GM12891 (cell line): ENCODE results near the gene IGLL5.

Source experiments
- PAX5 ChIP-seq: IDR thresholded peaks from 2 replicates; pipeline ENCODE4 v1.6.1; 2011; ENCODE audit warnings: low read length, moderate library complexity, mild to moderate bottlenecking; ENCODE audit not compliant: insufficient read depth, severe bottlenecking
- POLR2A ChIP-seq: IDR thresholded peaks from 2 replicates; pipeline ENCODE4 v1.6.1; 2011; ENCODE audit warnings: low read depth, low read length, control low read depth
- POLR2AphosphoS5 ChIP-seq: IDR thresholded peaks from 2 replicates; pipeline ENCODE4 v1.6.1; 2011; ENCODE audit warnings: low read depth, low read length, control low read depth
- POU2F2 ChIP-seq: IDR thresholded peaks from 2 replicates; pipeline ENCODE4 v1.6.1; 2011; ENCODE audit warnings: low read depth, mild to moderate bottlenecking, control low read depth, low read length, moderate library complexity
- SPI1 ChIP-seq: IDR thresholded peaks from 2 replicates; pipeline ENCODE4 v1.6.1; 2011; ENCODE audit warnings: low read depth, low read length, control low read depth
- TAF1 ChIP-seq: IDR thresholded peaks from 2 replicates; pipeline ENCODE4 v1.6.1; 2011; ENCODE audit warnings: low read depth, low read length, control low read depth

DNA sequence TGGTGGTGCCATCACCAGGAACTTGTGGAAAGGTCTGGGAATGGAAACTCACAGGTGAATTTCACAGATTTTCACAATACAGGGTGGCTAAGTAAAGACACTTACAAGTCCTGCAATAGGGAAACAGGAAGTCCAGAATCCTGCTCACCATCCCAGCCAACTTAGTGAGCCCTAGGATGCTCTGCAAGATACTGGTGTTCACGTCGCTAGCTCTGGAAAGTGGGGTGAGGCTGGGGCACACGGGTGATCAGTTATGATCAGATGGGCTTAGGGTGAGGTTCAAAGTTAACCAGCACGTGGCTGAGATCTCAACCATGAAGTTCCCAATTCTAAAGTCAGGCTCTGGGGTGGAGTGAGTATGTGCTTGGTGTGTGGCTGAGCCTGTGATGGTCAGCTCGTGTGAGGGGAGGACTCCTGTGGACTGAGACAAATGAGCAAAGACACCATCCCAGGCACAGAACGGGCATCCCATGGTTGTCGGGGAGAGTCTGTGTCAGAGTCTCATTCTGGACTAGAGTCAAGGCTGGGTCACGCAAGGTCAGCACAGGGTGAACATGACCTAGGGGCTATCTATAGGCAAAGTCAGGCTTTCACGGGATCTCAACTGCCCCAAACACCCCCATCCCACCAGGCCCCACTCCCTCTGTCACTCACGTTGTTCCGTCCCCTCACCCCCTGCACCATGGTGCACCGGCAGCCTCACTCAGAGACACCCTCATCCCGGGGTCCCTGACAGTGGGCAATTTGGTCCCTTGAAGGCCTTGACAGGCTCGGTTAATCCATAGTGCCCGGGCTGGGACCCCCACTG lies 23.9 kb downstream of the IGLL5 start:
- TF ChIP-seq TAF1 (no peak), POLR2A (no peak), POU2F2 (no peak), POLR2AphosphoS5 (no peak), SPI1 (no peak), PAX5 (no peak)
